HG03521 (cell line): ENCODE data around the gene ZNF587B.
"Not testable (repeated sequence)": the region's sequence is repeated elsewhere in the genome, so short reads cannot be mapped to it uniquely, and the experiment has no call there.

Experiments used
- ATAC-seq: cut with Tn5 transposase; IDR thresholded peaks from one replicate; pipeline ENCODE4 v1.9.1; 2021; ENCODE audit warnings: mild to moderate bottlenecking, moderate library complexity; ENCODE audit not compliant: unreplicated experiment

Gene ZNF587B

DNA sequence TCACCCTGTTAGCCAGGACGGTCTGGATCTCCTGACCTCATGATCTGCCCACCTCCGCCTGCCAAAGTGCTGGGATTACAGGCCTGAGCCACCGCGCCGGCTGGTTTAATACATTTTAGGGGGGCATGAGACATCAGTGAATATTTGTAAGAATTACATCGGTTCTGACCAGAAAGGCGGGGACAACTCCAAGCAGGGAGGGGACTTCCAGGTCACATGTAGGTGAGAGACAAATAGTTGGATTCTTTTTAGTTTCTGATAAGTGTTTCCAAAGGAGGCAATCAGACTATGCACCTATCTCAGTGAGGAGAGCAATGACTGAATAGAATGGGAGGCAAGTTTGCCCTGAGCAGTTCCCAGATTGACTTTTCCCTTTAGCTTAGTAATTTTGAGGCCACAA is 11.7 kb upstream of the ZNF587B start:
- ATAC-seq, result no peak

DNA sequence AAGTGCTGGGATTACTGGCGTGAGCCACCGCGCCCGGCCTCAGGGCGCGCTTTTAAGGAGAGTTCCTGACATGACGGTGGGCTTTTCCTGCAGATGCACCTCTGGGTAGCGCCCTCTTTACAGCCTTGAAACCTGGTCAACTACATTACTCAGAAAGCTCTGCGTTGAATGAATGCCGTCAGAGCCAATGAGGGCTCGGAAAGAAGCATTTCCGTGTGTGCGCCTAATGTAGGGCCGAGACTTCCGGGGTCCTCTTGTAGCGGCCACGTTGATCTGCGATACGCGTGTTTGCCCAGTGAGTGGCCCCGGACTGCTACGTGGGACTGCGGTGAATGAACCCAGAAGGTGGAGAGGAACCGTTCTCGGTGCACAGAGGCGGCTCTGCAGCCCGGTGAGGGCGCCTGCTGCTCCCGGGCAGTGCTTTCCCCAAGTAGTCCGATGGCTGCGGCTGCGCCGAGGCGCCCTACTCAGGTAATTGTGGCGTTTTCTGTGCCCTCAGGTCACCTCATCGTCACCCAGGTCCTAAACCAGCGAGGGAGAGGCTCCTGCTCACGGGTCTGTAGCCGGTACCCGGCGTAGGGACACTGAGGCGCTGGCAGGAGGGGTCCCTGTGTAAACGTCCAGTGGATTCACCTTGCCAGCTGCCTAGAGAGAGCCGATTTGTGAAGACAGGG is 10.5 kb upstream of the ZNF587B start:
- ATAC-seq, result peak; percentile 84

DNA sequence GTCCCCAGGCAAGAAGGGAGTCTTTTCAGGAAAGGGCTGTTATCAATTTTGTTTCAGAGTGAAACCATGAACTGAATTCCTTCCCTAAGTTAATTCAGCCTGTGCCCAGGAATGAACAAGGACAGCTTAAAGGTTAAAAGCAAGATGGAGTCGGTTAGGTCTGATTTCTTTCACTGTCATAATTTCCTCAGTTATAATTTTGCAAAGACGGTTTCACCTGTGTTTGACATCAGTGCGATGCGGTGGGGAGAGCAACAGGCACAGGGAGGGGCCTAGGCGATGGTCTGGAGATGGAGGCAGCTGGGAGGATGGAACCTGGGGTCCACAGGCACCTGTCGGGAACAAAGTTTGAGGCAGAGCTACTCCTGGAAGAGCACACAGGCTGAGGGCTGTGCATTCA is 9.5 kb upstream of the ZNF587B start:
- ATAC-seq, result no peak

DNA sequence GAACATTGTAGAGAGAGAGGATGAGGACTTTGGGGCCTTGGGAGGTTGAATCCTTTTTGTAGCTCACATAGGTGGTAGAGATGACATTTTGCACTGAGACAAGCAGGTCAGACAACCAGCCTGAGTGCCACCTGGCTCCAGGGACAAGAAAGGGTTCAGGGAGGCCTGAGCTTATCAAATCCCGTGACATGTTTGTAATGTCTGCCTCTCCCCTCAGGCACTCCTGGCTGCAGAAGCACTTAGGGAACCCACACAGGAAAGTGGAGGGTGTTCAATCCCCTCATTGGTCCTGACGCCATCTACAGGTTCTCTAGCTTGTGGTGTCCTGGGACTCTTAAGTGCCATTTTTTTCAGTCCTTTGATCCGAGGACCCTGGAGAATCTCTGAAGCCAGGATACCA is 9.0 kb upstream of the ZNF587B start:
- ATAC-seq, result not testable (repeated sequence)

DNA sequence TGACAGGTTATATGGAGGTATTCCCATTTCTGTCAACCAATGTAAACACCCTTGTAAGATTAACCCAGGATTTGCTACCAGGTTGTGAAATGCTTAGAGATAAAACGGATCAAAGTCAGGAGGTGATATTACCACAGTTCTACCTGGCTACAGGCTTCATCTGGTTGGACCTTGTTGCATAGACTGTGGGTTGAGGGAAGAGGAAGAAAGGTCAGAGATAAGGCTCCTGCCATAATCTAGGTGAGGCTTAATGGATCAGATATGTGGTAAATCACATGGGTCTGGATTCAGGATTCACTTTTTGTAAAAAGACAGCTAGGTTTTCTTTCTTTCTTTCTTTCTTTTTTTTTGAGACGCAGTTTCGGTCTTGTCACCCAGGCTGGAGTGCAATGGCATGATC is 8.6 kb upstream of the ZNF587B start:
- ATAC-seq, result not testable (repeated sequence)

DNA sequence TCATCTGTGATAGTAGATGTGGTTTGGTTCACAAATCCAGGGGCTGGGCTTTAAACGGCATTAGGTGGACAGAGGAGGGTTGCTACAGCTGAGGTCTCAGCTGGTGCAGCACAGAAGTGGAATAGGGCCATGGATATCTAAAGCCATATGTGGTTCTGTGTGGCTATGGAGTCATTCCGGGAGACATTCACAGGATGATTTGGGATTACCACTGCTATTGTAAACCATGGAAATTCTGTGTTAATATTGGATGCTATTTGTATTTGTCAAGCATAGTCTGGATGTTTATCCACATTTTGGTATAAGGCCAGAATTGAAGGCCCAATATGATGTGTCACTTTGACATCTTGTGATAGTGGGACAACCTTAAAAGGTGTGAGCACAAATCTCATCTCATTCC is 6.9 kb upstream of the ZNF587B start:
- not testable (repeated sequence) for ATAC-seq

DNA sequence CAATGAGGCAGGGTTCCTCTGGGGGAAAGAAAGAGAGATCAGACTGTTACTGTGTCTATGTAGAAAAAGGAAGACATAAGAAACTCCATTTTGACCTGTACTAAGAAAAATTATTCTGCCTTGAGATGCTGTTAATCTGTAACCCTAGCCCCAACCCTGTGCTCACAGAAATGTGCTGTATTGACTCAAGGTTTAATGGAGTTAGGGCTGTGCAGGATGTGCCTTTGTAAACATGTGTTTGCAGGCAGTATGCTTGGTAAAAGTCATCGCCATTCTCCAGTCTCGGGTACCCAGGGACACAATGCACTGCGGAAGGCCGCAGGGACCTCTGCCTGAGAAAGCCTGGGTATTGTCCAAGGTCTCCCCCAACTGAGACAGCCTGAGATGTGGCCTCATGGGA is 6.5 kb upstream of the ZNF587B start:
- not testable (repeated sequence) for ATAC-seq

DNA sequence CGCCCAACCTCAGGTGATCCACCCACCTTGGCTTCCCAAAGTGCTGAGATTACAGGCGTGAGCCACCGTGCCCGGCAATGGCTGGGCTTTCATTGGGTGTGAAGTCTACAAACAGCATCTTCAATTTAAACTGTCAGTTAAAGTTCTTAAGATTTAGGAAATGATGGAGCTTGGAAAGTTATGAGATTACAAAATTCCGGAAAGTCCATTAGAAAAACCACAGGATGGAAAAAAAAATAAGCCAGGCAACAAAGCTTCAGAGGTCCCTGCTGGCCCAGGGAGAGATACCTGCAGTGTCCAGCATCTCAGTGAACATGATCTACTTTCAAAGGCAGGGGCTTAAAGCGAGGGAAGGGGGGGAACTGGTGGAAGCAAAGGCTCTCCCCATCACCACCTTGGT is 4.6 kb upstream of the ZNF587B start:
- no peak for ATAC-seq

DNA sequence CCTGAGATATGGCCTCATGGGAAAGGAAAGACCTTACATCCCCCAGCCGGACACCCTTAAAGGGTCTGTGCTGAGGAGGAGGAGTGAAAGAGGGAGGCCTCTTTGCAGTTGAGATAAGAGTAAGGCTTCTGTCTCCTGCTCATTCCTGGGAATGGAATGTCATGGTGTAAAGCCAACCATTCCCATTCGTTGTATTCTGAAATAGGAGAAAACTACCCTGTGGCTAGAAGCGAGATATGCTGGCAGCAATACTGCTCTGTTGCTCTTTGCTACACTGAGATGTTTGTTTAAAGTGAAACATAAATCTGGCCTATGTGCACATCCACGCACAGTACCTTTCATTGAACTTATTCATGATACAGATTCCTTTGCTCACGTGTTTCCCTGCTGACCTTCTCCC is 783 bp upstream of the ZNF587B start:
- ATAC-seq, result no peak

DNA sequence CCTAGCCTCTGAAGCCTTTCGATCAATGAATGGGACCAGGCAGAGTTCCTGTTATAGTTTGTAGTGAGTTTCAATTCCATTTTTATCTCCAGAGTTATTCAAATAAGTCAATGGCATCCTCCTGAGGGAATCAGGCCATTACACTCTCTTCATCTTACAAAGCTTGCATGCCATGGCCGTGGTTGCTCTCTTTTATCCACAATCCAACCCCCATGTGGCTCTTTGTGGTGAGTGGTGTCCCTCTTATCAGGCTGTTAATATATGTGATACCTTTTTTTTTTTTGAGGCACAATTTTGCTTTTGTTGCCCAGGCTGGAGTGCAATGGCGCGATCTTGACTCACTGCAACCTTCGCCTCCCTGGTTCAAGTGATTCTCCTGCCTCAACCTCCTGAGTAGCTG is 6.9 kb downstream of the ZNF587B start:
- ATAC-seq, result not testable (repeated sequence)

DNA sequence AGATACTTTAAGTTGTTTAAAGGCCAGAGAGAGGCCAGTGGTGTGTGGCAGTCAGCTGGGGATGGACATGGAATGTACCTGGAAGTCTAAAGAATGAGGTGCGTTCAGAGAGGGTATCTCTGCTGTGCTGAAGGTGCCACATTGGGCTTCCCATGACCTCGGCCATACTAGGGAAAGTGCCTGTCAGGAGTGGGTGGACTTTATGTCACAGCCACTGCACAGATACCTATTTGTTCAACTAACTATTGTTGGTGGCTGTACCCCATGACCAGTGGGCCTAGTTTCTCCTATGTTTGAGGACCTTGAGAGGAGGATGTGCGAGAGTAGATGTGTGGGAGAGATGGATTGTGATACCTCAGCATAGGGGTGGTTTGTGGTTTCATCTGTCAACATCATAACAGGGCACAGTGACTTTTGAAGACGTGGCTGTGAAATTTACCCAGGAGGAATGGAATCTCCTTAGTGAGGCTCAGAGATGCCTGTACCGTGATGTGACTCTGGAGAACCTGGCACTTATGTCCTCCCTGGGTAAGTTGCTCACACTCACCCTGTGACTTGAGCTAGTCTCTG is 8.6 kb downstream of the ZNF587B start:
- not testable (repeated sequence) for ATAC-seq

DNA sequence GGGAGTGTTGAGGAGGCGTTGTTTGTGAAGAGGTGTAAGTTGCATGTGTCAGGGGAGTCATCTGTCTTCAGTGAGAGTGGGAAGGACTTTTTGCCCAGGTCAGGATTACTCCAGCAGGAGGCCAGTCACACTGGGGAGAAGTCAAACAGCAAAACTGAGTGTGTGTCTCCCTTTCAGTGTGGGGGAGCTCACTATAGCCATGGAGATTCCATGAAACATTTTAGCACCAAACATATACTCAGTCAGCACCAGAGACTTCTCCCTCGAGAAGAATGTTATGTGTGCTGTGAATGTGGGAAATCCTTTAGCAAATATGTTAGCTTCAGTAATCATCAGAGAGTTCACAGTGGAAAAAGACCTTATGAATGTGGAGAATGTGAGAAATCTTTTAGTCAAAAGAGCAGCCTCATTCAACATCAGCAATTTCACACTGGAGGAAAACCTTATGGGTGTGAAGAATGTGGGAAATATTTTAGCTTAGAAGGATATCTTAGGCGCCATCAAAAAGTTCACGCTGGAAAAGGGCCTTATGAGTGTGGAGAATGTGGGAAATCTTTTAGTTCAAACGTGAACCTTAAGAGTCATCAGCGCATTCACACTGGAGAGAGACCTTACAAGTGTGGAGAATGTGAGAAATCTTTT is 11.1 kb downstream of the ZNF587B start:
- no peak for ATAC-seq

DNA sequence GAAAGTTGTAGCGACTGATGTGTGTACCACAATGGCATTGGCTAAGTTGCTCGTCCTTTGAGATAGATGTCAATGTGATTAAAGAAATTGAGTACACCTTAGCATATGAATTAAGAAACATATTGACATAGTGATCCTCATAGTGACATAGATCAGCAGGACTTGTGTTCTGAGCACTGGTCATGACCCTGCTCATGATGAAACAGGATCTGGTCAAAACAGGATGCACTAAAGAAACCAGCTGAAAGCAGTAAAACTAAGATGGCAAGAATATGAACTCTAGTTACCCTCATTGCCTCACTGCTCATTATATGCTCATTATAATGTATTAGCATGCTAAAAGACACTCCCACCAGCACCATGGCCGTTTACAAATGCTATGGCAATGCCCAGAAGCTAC is 17.1 kb downstream of the ZNF587B start:
- not testable (repeated sequence) for ATAC-seq

DNA sequence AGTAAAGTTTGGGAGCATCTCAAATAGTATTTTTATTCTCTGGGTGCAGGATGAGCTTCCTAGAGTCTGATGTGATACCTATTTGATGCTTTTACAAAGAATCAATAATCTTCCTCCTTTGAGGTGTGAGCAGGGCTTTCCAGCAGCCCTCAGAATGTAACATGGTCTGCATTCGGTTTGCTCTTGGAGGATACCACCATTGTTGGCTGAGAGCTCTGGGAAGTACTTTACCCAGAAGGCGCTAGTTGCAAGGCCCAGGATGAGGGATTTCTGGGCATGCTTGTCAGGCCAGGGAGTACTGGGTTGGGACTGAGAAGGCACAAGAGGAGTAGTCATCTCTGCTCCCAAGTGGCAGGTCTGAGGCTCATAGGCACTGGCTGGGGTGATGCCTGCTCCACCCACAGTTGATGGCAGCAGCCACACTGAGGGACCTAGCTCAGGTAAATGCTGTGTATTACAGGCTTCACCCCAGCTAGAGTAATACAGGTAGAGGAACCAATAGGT is 19.1 kb downstream of the ZNF587B start:
- ATAC-seq, result peak; percentile 26

DNA sequence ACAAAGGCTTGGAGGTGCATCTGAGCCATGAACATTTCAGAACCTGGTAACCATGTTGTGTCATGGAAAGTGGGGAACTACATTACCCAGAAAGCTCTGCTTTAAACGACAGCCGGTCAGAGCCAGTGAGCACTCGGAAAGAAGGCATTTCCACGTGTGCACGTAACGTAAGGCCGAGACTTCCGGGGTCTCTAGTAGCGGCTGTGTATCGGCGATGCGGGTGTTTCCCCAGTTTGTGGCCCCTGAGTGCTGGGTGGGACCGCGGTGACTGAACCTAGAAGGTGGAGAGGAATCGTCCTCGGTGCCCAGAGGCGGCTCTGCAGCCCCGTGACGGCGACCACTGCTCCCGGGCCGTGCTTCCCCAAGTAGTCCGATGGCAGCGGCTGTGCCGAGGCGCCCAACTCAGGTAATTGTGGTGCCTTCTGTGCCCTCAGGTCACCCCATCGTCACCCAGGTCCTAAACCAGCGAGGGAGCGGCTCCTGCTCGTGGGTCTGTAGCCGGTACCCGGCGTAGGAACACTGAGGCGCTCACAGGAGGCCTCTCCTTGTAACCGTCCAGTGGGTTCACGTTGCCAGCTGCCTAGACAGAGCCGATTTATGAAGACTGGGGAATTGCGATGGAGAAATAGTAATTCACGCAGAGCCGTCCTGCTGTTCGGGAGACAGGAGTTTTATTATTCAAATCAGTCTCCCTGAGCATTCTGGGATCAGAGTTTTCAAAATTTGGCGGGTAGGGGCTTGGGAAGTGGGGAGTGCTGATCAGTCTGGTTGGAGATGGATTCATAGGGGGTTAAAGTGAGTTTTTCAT is 19.8 kb downstream of the ZNF587B start, which contains the start of gene ZNF587:
TSS of gene ZNF587 (plus strand) at position 194 of the 808 bp plus-strand sequence. CDS start at position 374, 180 bp downstream.
- peak; percentile 94 for ATAC-seq

DNA sequence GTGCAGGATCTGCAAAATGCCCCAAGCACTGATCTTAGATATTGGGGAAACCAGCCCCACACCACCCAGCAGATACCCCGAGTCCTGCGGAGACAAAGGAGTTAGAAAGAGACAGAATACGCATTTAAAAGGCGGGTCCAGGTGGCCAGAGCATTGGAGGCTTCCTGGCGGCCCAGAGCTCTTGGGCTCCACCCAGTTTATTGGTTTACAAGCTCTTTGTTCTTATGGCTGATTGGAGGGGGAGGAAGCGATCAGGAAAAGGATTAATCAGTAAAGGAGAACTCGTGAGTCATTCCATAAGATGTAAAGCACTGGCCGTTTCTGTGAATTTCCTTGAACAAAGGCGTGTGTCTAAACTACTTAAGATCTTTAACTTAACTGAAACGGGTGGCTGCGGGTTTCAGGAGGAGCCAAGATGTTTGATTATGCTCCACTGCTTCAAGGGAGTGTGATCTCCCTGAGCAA is 20.5 kb downstream of the ZNF587B start:
- ATAC-seq, result no peak

DNA sequence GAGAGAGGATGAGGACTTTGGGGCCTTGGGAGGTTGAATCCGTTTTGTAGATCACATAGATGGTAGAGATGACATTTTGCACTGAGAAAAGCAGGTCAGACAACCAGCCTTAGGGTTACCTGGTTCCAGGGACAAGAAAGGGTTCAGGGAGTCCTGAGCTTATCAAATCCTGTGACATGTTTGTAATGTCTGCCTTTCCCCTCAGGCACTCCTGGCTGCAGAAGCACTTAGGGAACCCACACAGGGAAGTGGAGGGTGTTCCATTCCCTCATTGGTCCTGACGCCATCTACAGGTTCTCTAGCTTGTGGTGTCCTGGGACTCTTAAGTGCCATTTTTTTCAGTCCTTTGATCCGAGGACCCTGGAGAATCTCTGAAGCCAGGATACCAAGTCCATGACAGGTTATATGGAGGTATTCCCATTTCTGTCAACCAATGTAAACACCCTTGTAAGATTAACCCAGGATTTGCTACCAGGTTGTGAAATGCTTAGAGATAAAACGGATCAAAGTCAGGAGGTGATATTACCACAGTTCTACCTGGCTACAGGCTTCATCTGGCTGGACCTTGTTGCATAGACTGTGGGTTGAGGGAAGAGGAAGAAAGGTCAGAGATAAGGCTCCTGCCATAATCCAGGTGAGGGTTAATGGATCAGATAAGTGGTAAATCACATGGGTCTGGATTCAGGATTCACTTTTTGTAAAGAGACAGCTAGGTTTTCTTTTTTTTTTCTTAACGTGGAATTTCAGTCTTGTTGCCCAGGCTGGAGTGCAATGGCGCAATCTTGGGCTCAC is 21.9 kb downstream of the ZNF587B start:
- not testable (repeated sequence) for ATAC-seq

DNA sequence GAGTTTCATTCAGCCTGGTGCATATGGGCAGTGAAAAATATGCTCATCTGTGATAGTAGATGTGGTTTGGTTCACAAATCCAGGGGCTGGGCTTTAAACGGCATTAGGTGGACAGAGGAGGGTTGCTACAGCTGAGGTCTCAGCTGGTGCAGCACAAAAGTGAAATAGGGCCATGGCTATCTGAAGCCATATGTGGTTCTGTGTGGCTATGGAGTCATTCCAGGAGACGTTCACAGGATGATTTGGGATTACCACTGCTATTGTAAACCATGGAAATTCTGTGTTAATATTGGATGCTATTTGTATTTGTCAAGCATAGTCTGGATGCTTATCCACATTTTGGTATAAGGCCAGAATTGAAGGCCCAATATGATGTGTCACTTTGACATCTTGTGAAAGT is 24.0 kb downstream of the ZNF587B start:
- ATAC-seq, result not testable (repeated sequence)

DNA sequence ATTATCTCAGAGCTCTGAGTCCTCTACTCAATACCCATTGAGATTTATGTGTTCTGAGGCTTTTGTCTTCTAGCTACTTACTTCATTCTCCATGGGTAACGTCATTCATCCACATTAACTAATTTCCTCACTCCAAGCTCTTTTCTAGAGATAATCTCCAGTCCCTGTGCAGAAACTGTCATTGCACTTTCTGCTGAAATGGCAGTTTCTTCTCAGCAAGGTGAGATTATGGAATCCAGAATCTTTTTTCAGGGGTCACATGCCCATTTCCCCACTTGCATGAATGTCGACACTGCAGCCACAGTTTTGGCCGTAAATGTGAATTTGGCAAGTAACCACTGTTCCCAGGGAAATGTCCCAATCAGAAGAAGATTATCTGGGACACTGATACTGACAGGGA is 32.3 kb downstream of the ZNF587B start:
- not testable (repeated sequence) for ATAC-seq

DNA sequence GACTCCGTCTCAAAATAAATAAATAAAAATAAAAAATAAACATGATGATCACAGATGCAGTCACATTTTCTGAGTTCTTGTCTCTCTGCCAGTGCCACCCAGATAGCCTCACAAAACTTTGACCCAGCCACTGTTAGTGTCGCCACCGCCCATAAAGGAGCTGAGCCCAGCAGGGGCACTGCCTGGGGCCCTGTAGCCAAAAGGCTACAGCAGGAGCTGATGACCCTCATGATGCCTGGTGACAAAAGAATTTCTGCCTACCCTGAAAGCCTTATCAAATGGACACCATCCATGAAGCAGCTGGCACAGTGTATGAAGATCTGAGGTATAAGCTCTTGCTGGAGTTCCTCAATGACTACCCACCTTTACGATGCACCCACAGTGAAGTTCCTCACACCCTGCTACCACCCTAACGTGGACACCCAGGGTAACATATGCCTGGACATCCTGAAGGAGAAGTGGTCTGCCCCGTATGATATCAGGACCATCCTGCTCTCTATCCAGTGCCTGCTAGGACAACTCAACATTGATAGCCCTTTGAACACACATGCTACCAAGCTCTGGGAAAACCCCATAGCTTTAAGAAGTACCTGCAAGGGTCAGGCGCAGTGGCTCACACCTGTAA is 37.9 kb downstream of the ZNF587B start:
- no peak for ATAC-seq
